GM18502 (cell line): ENCODE measurements around the gene NFIX.

Experiments
- ATAC-seq: cut with Tn5 transposase; IDR thresholded peaks from one replicate; pipeline ENCODE4 v1.9.1; 2021; ENCODE audit warnings: mild to moderate bottlenecking; ENCODE audit not compliant: unreplicated experiment, poor library complexity

Gene NFIX

DNA sequence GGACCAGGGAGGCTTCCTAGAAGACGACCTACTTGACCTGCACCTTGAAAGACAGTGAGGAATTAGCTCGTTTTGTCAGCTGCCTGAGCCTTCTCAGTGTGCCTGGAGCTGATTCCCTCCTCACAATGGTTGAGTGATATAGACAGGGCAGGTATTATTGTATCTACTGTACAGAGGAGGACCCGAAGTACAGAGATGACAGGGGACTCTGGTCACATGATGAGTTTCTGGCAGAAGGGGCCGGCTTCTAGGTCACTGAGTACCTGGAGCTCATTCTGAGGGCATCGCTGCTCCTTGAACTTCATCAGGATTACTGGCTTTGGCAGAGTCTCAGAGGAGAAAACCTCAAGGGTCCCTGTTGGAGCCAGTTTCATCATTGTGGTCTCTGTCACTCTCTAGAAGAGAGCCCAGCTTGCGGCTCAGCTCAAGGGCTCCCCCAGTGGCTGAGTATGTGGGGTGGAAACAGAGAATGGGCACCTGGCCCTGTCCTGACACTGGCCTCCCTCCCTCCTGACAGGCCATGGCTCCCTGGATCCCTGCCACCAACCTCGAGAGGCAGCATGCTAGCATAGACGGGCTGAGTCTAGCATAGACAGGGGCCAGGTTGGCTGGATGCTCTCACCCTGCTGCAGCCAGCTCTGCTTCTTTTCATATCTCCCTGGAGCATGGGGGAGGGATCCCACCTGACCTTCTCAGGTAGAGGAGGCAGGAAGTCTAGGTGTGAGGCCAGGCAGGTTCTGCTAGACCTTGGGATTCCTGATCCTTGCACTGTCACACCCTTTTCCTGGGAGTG lies 38.7 kb downstream of the NFIX start:
- ATAC-seq: no peak

DNA sequence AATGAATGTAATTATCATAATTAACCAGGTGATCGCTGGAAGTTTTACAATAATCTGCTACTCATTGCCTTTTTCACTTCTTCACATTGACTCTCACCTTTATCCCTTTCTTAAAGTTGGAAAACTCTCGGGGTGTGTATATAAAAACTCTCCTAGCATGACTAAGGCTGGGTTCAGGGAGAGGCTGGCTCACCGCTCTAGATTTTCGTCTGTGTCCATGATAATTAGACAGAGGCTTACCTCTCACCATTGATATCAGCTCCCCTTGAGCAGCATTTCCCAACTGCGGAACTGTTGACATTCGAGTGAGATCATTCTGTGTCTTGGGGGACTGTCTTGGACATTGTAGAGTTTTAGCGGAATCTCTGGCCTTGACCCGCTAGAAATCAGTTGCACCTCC lies 39.4 kb downstream of the NFIX start:
- ATAC-seq: no peak

DNA sequence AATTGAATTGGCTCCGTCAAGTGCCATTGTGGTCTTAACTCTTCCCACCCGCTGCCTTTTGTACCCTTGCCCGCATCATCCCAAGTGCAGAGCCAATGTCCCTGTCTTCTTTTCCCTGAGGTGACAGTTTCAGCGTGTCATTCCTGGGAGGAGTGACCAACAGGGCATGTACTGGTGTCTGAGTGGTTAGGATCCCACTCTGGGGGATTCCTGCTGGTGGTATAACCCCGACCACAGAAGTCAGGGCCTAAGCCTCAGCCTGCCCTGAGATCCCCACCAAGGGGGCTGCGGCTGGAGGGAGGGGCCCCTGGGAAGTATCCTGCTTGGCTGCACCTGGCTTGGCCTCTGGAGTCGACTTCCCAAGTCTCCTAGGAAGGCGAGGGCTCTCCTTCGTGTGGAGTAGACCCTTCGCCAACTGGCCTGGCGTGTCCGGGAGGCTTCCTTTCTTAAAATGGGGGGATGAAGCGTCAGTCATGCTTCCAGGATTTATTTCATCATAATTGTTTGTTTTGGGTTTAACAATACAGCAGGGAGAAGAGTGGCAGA lies 40.6 kb downstream of the NFIX start:
- ATAC-seq: no peak

DNA sequence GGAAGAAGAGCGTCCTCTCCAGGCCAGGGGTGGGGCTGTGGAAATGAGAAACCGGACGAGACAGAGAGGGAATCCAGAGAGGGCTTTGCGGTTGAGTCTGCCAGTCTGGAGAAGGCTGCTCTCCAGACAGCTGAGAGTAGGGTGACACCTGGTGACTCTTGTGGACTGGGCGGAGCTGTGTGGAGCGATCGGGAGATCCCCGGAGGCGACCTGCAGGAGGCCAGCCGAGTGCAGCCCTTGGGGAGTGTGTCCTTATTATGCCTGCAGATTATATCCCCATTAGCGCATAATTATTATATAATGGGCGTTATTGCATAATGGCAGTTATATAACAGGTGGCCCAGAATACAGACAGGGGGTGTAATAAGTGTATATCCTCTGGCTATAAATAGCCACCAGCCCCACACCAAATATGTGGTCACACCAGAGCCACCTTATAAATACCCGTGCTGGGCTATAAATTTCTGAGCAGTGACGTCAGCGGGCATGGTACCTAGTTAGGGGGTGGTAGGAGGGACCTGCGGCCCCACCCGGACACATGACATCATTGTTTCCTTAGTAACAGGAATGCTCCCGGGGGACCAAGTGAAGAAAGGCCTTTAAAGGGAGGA lies 41.2 kb downstream of the NFIX start:
- no peak for ATAC-seq

DNA sequence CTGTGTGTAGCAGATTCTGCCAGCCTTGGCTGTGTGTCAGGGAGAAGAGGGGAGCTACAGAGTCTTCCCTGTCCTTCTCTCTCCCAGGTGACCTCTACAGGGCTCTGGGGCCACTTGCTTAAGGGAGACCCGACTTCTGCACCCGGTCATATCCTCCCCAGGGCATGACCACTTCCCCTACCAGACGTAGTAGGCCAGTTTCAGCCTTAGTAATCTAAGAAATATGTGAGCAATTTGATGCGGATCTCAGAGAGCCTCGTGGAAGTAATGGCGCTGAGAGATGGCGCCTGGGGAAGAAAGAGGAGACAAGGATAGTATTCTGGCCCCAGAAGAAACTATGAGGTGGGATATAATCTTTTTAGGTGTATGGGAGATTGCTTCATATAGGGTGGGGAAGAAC lies 41.9 kb downstream of the NFIX start:
- no peak for ATAC-seq

DNA sequence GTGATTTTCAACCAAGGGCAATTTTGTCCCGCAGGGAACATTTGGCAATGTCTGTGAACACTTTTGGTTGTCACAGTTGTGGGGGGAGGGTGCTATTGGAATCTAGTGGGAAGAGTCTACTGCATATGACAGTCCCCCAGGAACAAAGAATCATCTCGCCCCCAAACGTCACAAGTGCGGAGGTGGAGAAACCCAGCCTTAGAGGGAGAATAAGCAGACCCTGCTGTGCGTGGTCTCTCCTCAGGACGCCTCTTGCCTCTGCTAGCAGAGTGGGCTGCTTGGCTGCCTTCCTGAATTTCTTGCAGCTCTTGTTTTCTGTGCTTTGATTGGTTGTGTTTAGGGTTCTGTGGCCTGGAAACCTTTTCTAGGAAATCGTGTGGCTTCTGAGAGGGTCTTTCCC lies 42.5 kb downstream of the NFIX start:
- ATAC-seq: no peak

DNA sequence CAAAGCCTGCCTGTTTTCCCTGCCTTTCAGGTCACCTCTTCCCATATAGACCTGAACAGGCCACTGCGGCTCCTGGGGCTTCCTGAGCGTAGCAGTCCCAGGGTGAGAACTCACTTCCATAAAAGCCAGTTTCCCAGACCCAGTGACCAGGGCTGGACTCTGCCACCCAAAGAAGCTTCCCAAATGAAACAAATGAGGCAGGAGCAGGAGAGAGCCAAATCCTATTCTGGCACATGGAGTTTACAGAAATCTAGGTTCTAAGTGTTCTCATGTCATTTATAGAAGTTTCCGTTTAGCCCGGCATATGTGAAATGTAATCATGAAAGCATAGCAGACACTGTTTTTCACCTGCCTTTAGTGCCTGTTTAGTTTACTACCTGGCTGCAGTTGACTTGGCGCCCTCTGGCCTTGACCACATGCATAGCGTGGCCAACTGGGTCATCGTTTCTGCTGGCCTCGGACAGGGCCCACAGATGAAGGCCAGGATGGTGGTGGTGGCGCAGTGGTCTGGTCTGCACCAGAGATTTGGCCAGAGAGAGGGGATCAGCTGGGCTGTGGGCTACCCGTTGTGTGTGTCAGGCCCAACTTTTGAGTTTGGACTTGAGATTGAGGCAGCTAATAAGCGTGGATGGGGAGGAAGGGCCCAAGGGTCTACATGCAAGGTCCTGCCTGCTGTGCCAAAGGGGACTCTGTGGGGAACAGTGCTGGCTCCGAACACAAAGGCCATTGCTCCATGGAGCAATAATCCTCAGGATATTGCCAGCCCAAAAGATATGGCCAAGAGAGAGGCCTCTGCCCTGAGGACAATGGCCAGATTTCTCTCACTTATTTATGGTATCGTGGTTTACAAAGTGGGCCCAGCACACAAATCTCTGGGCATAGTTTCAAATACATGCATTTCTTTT lies 43.3 kb downstream of the NFIX start:
- no peak for ATAC-seq

DNA sequence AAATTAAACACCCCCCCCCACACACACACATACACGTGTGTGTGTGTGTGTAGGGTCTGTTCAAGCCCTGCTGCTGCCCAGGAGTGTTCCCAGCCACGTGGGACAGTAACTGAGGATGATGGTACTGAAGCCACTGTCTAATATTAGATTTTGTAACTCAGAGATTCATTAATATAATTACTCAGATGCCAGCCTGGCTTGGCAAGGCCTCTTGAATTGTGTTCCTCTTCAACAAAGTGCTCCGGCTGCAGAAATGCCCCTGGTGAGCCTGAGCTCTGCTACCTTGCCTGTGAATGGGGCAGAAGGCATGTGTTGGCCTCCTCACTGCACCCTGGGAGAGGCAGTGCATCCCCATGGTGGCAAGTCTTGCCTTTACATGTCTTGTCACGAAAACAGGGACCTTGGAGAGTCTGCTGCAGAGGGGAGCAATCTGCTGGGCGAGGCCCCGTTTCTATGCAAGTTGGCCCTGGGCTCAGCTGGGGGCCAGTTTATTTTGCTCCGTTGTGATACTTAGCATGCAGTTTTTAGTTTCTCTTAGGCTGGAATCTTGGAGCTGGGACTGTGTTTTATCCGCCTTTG lies 44.0 kb downstream of the NFIX start:
- ATAC-seq: no peak

DNA sequence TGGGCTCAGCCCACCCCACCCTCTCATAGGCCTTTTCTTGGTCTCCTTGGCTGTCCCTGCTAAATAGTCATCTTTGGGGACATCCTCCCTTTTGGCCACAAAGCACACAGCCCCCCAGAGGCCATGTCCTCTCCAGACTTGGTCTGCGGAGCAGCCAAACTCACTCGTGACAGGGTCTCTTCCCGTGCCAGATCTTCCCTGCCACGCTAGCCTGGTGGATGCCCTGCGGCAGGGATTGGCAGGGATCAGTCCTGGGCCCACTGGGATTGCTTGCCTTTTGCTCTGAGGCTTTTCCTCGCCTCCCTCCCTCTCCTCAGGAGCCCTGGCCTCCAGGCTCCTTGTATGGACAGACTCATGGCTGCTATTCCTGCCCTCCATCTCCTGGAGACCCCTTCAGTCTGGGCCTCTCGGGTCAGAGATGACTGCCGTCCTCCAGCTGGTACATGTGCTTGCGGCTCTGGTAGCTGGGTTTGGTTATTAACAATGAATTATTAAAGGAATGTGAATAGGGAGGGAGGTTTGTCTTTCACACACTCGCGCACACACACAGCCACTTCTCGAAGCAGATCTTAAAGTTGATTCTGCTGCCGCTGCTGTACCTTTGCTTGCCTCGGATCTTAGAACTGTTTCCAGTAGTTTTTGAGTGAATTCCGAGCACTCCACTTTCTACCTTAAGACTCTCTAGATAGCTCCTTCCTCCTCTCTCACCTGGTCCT lies 45.1 kb downstream of the NFIX start:
- ATAC-seq: no peak

DNA sequence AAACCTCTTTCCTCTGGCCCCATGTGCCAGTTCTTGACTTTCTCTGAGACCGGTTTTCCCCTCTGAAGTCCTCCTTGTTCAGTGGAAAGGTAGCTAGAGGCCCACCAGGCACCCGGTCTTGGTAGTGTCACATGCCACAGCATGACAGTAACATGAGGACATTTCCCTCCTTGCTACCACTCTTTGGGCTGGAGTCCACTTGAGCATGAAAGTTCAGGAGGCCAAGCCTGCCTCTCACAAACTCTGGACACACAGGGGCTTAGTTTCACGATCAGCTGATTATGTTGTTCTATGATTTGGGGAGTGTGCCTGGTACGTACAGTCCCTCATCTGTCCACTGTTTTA lies 45.6 kb downstream of the NFIX start:
- no peak for ATAC-seq

DNA sequence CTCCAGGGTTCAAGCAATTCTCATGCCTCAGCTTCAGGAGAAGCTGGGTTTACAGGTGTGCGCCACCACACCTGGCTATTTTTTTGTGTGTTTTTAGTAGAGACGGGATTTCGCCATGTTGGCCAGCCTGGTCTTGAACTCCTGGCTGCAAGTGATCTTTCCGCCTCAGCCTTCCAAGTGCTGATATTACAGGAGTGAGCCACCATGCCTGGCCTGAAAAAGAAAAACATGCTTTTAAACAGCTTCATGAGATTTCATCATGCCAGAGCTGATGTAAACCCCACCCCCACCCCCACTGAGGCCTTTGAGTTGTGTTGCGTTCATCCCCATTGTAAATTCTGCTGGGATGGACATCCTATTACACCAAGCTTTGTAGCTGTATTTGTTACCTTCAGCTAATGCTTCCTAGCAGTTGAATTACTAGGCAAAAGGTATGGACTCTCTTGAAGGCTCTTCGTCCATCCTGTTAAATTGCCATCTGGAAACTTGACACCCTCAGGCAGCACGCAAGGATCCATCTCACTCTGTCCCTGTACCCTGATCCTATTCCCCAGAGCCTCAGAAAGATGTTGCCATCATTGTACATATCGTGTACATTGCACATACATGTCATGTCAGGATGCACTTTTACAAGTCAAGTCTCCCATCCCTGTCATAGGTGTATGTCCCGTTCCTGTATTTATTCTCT lies 47.3 kb downstream of the NFIX start:
- no peak for ATAC-seq

DNA sequence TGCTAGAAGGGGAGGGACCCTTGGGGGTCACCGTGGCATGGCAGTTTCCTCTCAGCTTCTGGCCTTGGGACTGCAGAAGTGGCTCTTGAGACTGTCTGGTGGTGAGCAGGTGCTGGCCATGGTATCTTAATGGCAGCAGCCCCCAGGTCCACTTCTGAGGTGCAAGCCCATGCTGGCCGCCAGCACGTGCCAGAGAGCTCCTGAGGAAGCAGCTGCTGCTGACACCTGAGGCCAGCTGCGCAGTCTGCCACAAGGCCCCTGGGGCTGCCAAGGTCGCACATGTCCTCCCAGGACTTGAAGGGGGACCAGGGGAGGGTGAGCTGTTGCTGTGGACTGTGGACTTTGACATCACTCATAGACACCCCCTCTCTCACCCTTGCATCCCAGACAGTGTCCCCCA lies 48.0 kb downstream of the NFIX start:
- ATAC-seq: no peak

DNA sequence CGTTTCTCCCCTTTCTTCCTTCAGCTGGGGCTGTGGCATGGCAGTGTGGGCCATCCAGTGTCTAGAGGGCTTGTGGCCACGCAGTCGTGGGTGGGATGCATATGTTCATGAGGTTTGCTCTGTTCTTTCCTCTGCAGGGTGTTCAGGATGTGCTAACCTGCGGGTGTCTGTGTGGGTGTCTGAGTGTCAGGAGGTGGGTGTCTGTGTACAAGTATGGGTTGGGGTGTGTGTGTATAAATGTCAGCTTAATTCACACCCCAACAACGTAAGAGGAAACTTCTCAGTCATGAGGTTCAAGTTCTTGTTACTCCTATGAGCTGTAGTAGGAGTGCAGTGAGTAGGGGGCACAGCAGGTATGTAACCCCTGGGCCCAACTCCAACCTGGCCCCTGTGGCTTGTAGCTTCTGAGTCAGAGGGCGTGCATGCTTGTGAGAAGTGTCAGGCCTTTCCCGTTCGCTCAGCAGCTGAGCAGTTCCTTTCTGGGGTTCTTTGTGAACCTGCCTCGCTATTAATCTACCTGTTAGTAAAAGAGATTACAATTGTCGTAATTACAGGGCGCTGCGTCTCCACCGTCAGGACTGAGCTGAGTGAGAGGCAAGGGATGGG lies 49.1 kb downstream of the NFIX start:
- no peak for ATAC-seq

DNA sequence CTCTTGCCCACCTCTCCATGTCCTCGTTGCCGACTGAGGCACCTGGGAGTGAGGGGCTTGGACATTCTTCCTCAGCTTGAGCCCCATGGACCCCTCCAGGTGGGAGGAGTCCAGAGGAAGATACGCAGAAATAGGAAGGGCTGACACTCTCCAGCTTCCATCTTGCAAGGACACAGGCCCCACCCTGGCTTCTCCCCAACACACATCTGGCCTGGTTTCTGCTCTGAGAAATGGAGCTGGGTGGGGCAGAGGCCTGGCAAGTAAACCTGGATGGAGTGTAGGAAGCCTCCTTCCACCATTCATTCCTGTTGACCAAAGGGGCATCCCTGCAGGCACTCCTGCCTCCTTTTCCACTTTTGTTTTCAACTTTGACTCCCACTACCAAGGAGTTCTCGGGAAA lies 50.5 kb downstream of the NFIX start:
- no peak for ATAC-seq

DNA sequence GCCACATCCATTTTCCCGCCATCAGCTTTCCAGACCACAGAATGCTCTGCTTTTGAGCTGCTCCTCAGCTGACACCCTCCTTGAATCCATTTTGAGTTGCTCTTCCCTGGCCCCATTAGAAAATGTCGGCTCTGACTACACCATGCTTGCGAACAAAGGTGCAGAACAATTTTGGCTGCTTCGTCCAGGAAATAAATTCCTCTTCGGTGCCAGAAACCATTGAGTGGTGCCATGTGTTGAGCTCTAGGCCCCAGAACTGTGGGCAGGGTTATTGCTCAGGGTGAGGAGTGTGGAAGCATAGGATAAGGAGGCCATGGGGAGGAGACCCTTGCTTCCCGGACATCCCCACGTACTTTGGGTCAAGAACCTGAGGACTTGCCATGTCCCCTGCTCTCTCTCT lies 52.1 kb downstream of the NFIX start:
- no peak for ATAC-seq

DNA sequence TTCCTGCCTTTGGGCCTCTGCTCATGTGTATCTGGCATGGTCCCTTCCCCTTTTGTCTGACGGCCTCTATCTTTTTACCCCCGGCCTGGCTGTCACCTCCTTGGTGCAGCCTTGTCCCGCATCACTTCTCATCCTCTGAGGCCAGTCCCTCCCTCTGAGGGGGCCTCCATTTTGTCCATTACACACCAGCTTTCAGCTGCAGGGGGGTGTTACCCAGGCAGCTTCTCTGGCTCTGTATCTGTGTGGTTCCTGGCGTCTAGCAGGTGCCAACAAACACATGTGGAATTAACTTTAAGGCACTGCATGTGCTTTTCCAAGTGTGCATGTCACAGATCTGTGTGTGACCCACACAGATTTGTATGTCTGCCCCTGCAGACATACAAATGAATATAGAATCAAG lies 55.0 kb downstream of the NFIX start:
- ATAC-seq: no peak

DNA sequence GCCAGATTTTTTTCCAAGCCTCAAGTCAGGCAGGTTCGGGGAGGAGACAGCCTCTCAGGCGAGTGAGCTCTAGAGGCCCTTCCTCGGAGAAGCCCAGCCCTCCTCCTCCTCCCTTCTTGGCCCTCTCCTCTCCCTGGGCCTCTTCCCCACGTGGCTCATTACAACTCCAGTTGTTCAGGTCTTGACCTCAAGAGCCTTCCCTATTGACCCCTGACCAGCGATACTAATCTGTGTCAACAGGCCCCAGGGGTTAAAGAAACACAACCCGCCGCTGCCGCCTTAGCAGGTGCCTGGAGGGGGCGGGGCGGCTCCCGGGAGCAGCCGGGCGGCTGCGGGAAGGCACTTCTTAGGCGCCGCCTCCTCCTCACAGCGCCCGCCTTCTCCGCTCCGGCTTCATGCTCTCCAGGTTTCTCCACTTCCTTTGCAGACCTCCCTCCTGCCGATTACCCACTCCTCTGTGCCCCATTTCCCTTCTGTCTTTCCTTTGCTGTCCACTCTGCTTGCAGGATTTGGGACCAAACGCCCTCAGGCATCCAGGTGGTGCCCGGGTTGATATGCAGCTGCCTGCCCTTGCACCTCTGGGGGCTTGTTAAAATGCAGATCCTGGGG lies 56.4 kb downstream of the NFIX start:
- no peak for ATAC-seq

DNA sequence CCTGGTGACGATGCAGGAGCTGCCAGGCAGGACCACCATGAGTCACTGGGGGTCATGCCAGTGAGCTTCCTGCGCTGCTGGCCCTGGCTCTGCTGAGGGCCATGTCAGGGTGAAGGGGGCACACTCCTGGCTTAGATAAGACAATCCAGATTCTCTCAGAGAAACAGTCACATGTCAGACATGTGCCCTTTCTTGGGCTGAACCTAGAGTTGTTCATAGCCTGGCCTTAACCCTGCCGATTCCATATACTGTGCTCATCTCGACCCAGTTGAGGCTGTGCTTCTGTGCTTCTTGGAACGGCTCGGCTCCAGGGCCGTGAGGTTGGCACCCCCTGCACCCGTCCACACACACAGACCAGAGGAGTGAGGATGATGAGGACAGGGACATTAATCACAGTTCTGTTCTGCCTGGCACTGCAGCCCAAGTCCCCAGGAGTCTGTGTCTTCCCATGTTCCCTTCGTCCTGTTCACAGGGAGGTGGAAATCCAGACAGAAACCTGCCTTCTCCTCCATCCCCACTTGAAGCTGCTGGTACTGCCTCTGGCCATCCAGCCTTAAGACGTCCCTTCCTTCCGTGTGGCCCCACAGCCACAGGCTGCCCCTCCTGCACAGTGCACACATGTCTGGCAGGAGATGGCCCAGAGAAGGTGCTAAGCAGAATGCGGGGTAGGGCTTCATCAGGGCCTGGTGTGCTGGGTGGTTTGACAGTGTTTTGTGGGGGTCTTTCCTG lies 57.3 kb downstream of the NFIX start:
- no peak for ATAC-seq
